Ecto neural progenitor cell (in vitro differentiated cells): Measurements from ENCODE around the gene SUPT16H.
"Not testable (repeated sequence)": the region's sequence is repeated elsewhere in the genome, so short reads cannot be mapped to it uniquely, and the experiment has no call there.

ENCODE experiments used
- DNase-seq: peaks from one replicate; pipeline ENCODE4 v3.0.0-alpha.2; 2018; ENCODE audit warnings: low spot score

Gene SUPT16H

DNA sequence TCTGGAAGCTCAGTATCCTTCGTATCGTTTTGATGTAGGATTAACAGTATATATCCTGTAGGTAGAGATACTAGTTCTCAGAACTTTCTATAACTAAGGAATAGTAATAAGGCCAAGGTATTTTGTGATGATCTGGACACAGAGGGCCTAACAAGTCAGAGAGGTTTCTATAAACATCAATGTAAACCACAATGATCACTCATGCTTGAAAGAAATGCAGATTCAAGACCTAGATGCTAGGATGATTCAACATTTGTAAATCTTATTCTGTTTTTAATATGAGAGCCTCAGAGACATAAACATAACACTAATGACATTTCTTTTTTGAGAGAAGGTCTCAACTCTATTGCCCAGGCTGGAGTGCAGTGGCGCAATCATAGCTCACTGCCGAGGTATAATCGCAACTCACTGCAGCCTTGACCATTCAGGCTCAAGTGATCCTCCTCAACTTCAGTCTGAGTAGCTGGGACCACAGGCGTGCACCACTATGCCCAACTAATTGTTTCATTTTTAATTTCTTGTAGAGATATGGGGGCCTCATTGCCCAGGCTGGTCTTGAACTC, 16.2 kb downstream of the SUPT16H start:
- no peak for DNase-seq

DNA sequence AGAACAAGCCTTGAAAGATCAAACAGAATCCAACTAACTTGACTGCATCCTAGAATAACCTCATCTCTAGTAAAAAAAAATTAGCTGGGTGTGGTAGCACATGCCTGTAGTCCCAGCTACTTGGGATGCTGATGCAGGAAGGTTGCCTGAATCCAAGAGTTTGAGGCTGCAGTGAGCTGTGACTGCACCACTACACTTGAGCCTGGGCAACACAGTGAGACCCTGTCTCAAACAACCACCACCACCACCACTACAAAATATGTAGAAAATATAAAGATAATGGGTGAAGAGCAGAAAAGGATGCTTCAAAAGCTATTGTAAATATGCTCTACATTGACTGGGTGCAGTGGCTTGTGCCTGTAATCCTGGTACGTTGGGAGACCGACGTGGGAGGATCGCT, 27.3 kb downstream of the SUPT16H start:
- no peak for DNase-seq

GRCh38 chr14:21352587-21352986, 31.2 kb downstream of the SUPT16H start:
- no peak for DNase-seq

- no peak for DNase-seq
Observed at GRCh38 chr14:21350539-21350938, 33.3 kb downstream of the SUPT16H start.

GRCh38 chr14:21347201-21347600, 36.6 kb downstream of the SUPT16H start:
- no peak for DNase-seq

DNA sequence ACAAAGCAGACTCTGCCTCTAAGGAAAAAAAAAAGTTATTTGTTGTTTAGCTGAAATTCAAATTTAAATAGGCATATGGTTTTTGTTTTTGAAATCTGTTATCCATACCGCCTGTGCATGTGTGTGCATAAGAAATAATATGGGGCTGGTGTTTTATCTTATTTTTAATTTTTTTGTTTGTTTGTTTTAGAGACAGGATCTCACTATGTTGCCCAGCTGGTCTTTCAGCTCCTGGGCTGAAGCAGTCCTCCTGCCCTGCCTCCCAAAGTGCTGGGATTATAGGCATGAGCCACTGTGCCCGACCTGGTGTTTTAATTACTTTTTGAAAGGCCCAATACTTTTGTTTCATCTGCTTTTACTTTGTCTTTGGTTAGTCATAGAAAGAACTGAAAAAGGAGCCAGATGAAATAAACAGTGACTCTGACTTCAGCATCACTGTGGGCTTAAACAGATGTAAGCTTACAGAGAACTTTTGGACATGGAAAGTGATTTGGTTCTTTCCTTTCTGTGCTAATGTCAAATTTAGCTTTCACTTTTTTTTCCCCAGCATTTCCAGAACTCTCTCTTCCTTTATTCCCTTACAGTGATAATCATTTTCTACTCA, 37.2 kb downstream of the SUPT16H start:
- no peak for DNase-seq

DNA sequence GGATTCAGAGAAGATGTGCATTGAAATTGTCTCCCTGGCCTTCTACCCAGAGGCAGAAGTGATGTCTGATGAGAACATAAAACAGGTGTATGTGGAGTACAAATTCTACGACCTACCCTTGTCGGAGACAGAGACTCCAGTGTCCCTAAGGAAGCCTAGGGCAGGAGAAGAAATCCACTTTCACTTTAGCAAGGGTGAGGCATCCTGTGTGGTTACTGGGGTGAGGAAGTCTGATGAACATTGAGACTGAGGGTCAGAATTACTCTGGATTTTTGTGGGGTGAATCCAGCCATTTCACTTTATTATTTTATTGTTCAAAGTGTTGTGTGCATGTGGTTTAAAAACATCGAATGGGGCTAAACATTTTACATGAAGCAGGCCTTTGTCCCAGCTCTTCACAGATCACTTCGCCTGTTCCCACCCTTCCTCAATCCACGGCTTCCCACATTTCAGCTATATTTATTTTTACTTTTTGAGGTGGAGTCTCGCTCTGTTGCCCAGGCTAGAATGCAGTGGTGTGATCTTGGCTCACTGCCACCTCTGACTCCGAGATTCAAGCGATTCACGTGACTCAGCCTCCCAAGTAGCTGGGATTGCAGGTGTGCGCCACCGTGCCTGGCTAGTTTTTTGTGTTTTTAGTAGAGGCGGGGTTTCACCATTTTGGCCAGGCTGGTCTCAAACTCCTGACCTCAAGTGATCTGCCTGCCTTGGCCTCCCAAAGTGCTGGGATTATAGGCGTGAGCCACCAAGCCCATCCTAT, 40.6 kb downstream of the SUPT16H start:
- no peak for DNase-seq

DNA sequence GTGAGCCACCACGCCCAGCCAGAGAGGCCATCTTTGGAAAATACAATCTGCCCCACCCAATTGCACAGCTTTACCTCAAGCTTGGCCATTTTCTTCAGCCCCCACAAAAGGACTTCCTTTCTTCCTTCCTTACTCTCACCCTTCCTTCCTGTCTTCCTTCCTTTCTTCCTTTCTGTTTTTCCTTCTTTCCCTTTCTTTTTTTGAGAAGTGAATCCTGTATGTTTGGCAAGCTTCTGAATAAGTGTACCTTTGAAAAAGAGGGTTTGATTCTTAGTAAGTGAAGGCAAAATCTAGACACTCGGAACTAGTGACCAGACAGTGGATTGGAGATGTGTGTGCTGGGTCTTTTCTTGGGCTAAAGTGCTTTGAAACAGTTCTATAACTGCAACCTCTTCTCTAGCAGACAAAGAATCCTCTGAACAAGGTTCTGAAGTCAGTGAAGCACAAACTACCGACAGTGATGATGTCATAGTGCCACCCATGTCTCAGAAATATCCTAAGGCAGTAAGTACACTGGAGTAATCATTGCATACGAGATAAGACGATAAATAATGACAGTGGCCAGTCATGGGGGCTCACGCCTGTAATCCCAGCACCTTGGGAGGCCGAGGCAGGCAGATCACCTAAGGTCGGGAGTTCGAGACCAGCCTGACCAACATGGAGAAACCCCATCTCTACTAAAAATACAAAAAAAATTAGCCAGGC, 49.5 kb downstream of the SUPT16H start:
- no peak for DNase-seq

DNA sequence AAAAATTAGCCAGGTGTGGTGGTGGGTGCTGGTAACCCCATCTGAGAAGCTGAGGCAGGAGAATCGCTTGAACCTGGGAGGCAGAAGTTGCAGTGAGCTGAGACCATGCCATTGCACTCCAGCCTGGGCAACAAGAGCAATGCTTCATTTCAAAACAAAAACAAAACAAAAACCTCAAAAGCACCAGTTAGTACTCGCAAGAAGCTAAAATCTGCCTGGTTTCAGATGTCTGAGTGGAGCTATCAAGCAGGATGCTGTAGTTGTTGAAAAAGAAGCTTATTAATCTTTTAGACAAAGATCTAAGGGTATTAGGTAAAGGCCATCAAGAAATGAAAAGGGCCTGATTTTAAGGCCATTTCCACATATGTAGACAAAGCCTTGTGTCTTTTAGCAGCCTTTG, 50.9 kb downstream of the SUPT16H start:
- DNase-seq = no peak

DNA sequence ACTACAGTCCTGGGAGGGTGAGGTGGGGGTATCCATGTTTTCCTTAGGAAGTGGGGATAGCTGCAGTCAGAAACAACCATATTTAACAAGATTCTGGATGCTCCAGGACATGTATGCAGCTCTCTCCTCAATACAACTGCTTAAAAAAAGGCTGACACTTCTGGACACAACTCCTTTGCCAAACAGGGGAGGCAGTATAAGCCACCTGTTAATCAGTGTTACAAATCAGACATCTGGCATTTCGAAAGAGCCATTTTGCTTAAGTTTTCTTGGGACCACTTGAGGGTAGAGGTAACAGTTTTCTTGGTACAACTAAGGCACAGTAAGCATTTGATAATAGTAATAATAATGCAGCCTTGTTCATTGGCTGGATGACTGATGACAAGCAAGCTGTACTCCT, 56.8 kb downstream of the SUPT16H start:
- no peak for DNase-seq

DNA sequence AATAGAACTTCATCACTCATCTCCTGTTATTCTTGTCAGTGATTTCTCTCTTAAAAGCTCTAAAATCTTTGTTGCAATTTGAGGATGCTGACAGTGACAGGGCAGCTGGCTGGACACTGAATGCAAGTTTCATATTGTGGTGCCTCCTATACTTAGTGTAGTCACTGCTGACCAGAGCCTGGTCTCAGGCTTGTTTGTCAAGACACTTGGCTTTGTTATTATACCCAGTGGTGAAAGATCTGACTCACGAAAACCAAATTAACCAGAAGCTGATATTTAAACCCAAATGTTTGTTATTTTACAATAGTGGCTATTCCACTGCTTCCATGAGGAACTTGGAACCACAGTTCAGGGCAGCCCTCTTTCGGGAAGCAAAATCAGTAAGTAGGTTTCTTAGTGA, 61.1 kb downstream of the SUPT16H start:
- DNase-seq = no peak

DNA sequence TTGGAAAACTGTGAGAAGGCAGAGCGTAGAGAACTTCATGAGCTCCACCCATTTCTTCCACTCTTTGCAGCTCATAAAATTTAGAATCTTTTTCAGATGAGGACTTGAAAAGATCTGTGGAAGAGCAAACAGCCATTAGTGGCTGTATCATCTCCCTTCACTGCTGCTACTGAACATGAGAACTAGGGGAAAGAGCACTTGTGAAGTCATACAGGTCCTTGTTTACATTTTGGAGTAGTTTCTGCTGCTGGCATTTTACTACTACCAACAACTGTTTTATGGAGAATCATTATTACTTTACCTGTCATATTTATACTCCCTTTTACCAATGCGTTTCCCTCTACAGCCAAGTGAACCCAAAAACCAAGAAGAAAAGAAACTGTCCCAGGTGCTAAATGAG, 62.9 kb downstream of the SUPT16H start:
- no peak for DNase-seq

GRCh38 chr14:21317398-21317797, 66.4 kb downstream of the SUPT16H start:
- DNase-seq = no peak

DNA sequence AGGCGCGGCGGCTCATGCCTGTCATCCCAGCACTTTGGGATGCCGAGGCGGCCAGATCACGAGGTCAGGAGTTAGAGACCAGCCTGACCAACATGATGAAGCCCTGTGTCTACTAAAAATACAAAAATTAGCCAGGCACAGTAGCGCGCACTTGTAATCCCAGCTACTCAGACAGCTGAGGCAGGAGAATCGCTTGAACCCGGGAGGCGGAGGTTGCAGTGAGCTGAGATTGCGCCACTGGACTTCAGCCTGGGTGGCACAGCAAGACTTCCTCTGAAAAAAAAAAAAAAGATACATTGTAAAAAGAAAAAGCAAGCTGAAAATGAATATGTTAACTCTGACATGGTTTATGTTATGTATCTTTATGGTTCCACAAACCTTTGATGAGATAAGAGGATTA, 70.3 kb downstream of the SUPT16H start:
- DNase-seq = no peak

DNA sequence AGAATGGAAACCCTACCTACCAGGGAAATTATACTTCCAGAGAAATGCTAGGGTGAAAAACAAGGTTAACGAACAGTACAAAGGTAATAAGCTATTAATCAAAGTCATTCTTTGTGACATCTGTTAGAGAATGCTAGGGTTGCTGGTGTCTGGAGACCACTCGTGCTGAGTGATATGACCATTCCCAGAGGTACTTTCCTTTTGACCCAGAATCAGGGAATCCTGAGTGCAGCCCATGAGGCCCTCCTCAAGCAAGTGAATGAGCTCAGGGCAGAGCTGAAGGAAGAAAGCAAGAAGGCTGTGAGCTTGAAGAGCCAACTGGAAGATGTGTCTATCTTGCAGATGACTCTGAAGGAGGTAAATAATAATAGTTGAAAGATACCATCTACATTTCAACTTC, 72.2 kb downstream of the SUPT16H start:
- no peak for DNase-seq

DNA sequence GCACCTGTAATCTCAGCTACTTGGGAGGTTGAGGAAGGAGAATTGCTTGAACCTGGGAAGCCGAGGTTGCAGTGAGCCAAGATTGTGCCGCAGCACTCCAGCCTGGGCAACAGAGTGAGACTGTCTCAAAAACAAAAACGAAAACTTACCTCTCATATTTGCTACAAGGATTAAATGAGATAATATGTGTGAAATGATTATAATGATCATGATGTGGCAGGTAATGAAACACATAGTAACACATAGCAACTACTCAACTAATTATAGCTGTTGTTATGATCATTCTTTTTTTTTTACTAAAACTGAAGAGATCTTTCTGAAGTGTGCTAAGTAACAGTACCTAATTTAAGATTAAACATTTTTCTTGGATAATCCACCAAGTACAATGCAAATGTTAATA, 73.9 kb downstream of the SUPT16H start:
- DNase-seq = no peak

DNA sequence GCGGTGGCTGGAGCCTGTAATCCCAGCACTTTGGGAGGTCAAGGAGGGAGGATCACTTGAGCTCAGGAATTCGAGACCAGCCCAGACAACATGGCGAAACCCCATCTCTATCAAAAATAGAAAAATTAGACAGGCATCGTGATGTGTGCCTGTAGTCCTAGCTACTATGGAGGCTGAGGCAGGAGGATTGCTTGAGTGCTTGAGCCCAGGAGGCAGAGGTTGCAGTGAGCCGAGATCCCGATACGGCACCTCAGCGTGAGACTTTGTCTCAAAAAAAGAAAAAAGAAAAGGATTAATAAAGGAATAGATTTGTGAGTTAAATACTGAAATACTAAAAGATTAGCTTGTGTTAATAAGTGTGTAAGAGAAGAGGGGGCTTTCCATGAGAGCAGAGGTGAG, 74.6 kb downstream of the SUPT16H start:
- no peak for DNase-seq

GRCh38 chr14:21308479-21309237, 75.2 kb downstream of the SUPT16H start:
- DNase-seq = peak; percentile 89

DNA sequence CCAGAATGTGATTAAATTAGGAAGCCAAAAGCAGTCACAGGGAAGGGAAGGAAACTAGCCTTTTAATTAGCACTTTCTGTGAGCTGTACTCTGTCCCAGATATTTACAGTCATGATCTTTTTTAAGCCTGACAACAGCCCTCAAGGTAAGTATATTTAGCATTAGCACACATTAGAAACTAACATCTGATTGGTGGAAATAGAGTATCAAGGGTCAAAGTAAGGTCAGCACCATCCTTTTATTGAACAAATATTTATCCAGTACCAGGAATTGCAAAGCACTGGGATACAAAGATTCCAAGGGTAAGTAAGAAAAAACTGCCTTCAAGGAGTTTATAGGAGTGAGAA, 75.7 kb downstream of the SUPT16H start:
- DNase-seq = no peak

GRCh38 chr14:21307637-21308036, 76.2 kb downstream of the SUPT16H start:
- DNase-seq = no peak

GRCh38 chr14:21302836-21303140, 81.0 kb downstream of the SUPT16H start:
- DNase-seq = not testable (repeated sequence)

DNA sequence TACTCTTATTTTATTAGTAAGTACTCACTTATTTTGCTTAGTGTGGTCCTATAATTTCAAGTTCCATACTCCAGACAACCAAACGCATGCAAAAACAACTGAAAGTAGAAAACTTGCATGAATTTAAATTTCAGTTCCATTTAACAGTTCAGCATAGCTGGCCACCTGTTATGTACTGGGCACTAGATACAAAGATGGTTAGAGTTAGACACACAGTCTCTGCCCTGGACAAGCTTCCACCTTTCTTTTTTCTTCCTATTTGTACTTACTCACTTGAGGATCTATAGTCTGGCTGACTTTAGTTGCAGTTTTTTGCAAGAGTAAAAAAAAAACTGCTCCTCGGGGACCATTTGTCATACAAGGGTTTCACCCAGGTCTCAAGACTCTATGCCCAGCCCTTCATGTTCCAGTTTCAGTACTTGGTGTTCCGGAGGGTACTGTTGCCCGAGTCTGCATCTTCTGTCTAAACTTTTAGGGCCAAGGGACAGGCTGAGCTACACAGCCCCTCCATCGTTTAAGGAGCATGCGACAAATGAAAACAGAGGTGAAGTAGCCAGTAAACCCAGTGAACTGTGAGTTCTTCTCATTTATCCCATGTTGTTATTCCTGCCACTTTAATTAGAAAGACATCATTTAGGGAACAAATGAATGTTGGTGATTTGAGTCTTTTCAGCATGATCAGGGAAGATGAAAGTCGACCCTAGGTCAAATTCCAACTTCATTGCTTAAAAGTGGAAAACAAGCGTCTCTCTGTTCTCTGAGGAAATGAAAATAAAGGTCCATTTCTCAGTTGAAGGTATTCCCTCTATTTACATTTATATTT, 81.6 kb downstream of the SUPT16H start:
- no peak for DNase-seq
